ENCODE data around the gene CLECL1.
A peak's percentile ranks its signal among the peaks of the same experiment; 100 is the strongest.

DNA sequence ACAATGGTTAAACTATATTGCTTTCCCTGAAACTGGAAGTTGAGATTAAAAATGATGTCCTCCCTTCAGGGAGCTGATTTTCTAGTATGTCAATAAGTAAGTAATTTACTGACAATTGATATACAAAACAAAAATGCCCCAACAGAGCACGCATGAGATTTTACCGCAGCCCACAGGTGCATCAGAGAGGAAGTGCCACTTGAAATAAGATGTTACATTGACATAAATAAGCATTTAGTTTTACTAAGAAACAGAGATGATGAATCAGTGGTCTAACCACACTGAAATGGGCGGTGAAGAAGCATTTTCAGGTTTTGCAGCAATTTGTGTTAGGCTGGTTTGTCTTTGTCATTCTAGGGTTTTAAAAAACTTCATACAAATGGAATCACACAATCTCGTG lies 8.8 kb upstream of the CLECL1 start:
- TF ChIP-seq, protein P1, sequence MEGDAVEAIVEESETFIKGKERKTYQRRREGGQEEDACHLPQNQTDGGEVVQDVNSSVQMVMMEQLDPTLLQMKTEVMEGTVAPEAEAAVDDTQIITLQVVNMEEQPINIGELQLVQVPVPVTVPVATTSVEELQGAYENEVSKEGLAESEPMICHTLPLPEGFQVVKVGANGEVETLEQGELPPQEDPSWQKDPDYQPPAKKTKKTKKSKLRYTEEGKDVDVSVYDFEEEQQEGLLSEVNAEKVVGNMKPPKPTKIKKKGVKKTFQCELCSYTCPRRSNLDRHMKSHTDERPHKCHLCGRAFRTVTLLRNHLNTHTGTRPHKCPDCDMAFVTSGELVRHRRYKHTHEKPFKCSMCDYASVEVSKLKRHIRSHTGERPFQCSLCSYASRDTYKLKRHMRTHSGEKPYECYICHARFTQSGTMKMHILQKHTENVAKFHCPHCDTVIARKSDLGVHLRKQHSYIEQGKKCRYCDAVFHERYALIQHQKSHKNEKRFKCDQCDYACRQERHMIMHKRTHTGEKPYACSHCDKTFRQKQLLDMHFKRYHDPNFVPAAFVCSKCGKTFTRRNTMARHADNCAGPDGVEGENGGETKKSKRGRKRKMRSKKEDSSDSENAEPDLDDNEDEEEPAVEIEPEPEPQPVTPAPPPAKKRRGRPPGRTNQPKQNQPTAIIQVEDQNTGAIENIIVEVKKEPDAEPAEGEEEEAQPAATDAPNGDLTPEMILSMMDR (IDR thresholded peaks at IDR 0.05 in 8 of 11, conservative IDR thresholded peaks at IDR 0.05 in 3 of 11): no peak
- TF ChIP-seq POLR2A (IDR thresholded peaks at IDR 0.05) (peak in 1 of 3 donors; percentile 15), POLR2AphosphoS5 (IDR thresholded peaks at IDR 0.05) (peak in 1 of 3 donors; percentile 76)
